Endometrial microvascular endothelial cells (primary cell): Measurements from ENCODE around the gene COA3. TPM values are rescaled to one million over a fixed set of nuclear protein-coding genes. Genes with fewer than 3 reads are reported as not detected.
"Not testable (repeated sequence)": the region's sequence is repeated elsewhere in the genome, so short reads cannot be mapped to it uniquely, and the experiment has no call there.

Experiments
- in situ Hi-C: cut with HindIII; loops from 2 replicates; pipeline ENCODE4 v1.10.0; 2017; ENCODE audit warnings: low sequenced_read_pairs, low pct_unique_long_range_greater_than_20kb; ENCODE audit errors: inconsistent ontology term
- total RNA-seq: library from RNA; depleted of rRNA; stranded (reverse); fragments of >200 nt; gene quantifications from one replicate; pipeline ENCODE4 v1.2.3, GENCODE V29; 2015; ENCODE audit errors: inconsistent ontology term

Gene COA3
- total RNA-seq, 1 donor from 2014 or later: 79.3 TPM

DNA sequence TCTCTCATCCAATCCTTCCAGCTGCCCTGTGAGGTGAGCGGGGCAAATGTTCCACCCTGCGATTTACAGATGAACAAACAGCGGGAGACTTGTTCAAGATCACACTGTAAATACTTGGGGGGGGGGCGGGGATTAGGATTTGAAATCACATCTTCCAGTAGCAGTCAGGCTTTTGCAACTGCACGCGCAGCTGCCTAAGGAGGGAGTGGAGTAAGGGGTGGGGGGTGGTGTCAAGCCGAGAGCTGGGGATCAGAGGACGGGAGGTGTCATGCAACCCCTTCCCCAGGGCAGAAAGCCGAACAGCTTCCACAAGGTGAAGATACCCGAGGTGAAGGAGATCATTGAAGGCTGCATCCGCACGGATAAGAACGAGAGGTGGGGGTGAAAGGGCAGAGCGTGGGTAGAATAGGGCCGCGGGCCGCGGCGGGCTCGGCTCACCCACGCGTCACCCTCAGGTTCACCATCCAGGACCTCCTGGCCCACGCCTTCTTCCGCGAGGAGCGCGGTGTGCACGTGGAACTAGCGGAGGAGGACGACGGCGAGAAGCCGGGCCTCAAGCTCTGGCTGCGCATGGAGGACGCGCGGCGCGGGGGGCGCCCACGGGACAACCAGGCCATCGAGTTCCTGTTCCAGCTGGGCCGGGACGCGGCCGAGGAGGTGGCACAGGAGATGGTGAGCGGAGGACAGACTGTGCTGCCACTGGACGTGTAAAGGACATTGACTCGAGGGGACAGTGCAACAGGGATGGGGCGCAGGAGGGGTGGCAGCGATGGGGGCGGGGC lies 13.5 kb downstream of the COA3 start:
- in situ Hi-C loops: no loop called here

DNA sequence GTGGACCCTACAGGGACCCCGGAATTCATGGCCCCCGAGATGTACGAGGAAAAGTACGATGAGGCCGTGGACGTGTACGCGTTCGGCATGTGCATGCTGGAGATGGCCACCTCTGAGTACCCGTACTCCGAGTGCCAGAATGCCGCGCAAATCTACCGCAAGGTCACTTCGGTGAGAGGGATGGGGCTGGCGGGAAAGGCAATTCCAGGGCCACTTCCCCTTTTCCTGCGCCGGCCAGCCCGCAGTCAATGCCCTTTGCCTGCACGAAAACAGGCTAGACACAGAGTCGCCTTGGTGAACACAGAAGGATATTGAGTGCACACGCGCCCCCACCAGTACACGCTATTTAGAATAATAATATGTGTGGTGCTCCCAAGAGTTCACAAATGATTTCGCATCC lies 14.1 kb downstream of the COA3 start:
- in situ Hi-C loops: no loop called here

DNA sequence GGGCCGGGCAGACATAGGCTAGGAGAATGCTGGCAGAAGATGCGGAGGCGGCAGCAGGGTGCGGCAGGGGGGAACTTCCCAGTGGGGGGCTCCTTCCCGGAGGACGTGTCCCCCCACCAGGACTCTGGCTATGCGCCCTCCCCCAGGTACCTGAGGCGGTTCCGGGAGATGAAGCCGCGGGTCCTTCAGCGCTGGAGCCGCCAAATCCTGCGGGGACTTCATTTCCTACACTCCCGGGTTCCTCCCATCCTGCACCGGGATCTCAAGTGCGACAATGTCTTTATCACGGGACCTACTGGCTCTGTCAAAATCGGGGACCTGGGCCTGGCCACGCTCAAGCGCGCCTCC lies 14.7 kb downstream of the COA3 start:
- in situ Hi-C loops: no loop called here

DNA sequence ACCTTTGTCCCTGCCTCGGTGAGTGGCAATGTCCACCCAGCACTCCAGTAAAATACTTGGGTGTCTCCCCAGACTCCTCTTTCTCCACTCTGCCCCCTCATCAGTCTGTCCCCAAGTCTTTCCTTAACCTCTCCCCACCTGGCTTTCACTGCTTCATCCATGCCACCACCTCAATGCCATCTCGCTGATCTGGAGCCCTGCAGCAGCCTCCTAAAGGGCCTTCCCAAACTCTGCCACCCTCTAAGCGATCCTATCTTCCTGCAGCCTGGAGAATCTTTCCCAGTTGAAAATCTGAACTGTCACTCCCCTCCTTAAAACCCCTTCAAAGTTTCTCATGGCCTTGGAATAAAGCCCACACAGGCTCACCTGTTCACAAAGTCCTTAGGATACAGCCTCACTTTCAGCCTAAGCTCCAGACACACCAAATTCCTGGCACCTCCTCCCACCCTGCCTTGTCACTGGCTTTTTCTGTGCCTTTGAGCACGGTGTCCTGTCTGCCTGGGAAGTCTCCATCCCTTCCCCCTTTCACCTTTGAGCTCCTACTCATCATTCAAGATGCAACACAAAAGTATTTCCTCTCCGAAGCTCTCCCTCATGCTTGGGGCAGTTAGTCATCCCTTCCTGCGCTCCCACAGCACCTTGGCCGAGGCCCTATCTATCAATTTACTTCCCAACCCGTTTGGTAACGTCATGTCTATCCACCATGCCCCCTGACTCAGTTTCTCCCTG lies 15.3 kb downstream of the COA3 start:
- in situ Hi-C loops: no loop called here

DNA sequence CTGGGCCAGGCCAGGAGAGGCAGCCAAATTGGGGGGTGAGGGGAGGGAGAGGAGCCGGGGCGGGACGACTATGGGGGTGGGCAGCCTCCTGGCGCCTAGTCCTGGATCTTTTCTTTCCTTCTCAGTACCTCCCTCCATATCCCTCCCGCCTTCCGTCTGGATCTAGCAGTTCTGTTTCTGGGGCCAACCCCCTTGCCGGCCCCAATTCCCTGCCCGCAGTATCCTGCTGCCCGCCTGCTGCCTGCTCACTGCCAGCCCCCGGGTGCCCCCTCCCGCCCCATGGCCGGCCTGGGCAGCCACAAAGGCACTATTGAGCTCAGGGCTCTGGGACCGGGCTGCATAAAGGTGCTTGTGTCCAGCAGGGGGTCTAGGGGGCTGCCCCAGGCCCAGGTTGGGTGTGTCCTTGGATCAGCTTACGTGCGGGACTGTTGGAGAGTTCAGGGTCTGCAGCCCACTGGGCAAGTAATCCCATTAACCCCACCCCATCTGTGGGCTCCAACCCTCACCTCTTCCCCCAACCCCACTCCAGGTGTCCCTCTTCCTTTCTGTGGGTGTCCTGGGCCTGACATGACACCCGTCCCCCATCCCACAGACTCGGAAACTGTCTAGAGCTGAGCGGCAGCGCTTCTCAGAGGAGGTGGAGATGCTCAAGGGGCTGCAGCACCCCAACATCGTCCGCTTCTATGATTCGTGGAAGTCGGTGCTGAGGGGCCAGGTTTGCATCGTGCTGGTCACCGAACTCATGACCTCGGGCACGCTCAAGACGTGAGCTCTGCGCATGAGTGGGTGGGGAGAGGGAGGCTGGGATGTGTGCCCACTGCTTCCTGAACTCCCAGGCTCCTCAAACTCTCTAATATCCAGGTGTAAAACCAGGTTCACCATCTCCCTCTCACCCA lies 16.1 kb downstream of the COA3 start:
- in situ Hi-C loops: no loop called here

DNA sequence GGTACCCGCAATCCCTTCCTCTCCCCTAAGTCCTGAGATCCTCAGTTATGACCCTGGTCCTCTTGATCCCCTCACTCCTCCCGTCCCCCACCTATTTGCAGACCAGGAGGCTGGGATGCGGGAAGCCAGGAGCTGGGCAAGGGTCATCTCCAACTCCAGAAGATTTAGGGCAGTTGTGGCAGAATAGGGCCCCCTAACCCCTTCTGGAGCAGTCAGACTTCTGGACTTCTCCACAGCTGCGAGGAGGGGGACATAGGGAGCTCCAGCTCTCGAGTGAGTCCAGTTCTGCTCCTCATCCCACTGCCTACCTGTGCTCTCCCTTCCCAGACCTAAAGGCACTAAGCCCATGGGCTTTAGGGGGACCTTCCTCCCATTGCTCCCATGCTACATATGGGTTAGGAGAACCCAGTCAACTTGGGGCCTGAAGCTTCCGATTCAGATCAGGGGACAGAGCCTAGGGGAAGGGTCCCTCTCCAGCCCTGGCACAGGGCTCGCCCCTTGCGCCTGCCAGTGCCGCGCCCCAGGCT lies 16.8 kb downstream of the COA3 start:
- in situ Hi-C loops: no loop called here

DNA sequence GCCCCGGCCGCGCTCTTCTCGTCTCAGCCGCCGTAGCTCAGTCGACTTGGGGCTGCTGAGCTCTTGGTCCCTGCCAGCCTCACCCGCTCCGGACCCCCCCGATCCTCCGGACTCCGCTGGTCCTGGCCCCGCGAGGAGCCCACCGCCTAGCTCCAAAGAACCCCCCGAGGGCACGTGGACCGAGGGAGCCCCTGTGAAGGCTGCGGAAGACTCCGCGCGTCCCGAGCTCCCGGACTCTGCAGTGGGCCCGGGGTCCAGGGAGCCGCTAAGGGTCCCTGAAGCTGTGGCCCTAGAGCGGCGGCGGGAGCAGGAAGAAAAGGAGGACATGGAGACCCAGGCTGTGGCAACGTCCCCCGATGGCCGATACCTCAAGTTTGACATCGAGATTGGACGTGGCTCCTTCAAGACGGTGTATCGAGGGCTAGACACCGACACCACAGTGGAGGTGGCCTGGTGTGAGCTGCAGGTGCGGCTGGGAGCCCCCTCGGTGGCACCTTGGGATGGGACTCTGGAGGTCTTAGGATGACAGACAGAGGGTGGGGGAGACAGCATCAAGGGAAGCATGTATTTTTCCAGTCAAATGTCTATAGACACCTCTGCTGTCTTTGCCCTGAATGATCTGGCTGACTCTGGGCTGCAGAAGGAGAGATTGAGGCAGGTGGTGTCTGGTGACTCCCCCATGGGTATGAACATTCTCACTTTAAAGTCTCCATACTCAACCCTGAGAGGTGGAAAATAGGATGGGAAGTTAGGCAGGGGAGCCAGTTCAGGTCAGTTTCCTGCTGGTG lies 17.5 kb downstream of the COA3 start:
- in situ Hi-C loops: no loop called here

DNA sequence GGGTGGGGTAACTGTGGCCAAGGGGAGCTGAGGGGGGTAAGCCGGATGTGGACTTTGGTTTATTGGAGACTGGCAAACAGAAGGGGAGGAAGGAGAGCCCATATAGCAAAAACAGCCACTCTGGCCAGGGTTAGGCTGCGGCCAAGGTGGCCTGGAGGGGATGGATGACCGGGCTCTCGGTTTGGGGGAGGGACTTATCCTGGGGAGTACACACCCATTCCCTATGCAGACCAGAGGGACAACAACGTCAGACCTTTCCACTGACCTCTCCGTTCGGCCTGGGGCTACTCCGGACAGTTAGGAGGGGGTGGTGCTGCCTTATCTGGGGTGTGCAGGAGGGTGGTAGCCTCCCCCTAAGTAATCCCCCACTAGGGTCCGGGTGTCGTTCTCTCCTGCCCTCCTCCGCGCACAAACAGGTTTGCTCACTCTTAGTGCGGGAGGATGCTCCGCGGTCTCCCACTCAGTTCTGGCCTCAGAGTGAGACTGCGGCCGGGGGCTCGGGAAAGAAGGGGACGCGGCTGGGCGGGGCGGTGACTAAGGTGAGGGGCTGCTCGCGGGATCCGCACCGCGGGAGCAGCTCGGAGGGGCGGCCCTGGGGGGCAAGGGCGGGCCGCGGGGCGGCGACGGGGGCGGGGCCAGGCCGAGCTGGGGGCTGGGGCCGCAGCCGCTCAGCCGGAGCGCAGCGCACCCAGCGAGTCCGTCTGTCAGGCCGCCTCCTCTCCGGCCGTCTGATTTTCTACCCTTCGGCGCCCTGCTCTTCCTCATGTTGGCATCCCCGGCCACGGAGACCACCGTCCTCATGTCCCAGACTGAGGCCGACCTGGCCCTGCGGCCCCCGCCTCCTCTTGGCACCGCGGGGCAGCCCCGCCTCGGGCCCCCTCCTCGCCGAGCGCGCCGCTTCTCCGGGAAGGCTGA lies 18.3 kb downstream of the COA3 start, which contains the start of gene WNK4:
Gene WNK4, plus strand, starts transcription at position 675 of the 915 bp plus-strand sequence. Its CDS starts 89 bp downstream, at position 764.
- in situ Hi-C loops: no loop called here

DNA sequence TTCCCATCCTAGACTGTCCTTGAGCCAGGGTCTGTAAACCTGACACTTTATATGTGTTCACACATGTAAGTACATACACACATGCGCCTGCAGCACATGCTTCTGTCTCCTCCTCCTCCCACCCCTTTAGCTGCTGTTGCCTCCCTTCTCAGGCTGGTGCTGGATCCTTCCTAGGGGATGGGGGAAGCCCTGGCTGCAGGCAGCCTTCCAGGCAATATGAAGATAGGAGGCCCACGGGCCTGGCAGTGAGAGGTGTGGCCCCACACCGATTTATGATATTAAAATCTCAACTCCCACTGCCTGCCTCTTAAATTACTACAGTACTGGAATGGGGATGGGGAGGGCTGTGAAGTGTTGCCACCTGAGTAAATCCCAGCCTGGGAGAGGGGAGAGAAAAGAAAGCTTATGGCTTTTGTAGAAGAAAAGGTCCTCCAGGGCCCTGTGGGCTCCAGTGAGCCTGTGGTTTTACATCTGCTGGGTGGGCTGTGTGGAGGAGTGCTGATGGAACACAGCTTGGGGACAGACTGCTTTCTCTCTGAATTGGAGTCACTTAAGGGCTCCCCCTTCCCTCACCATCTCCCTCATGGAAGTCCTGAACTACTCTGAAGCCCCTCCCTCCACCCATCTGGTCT lies 19.1 kb downstream of the COA3 start:
- in situ Hi-C loops: no loop called here

DNA sequence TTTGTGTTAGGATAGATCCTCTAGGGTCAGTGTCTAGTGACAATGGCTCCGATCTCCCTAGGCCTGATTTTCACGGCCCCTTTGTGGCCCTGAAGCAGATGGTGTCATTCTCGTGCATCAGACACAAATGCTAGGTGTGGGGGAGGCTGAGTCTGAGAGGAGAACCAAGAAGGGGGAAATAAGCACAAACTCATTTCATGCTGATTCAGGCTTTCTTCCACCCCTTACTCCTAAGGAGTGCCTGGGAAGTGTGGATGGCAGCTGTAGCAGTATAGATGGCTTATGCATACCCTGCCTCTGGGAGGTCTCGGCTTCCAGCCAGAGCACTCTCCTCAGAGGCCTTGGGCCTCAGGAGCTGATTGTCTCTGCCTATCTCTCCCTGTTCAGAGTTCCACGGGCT lies 19.9 kb downstream of the COA3 start:
- in situ Hi-C loops: no loop called here

DNA sequence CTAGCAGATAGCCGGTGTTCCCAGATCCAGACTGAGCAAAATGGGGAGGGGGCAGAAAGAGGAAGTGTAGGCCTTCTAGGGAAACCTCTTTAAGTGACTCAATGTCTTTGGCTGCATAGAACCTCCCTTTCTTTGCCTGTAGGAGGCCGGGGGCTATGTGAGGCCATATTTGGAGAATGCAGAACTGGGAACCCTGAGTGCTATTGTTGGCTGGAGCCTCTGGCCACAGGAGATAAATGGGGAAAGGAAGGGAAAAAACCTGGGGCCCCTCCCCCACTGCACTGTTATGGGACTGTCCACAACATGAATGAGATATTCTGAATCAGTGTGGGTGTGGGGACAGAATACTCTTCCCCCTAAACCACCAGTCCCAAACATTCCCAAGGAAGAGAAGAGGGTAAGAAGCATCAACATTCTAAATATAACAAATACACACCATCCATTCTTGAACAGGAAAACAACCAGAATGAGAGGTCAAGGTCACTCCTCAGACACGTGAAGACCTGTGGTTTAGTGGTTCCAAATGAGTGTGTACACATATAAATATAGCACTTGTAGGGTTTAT lies 22.9 kb downstream of the COA3 start:
- in situ Hi-C loops: no loop called here

DNA sequence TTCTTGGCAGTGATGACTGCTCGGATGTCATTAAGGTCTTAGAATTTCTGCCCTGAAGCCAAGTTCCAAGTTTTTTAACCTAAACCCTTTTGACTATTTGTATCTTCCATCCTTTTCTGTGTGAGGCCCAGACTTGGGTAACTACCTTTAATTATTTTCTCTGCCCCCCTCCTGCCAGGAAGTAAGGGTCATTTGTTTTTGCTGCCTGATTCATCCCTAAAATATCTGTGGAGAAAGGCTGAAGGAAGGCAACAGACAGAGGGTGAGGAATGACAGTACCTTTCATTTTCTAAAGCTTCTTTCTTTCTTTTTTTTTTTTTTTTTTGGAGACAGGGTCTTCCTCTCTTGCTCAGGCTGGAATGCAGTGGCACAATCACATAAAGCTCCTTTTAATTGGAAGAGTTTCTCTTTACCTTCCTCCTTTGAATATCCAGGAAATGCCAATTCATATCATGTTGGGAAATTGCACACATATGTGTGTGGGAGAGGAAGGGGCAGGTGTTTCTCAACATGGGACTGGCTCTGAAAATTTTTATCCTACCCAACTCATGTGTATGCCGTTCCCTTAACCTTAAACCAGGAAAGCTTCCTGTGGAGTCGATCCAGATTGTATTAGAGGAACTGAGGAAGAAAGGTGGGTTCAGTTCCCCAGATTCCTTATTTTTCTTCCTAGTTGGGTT lies 24.3 kb downstream of the COA3 start:
- in situ Hi-C loops: no loop called here

DNA sequence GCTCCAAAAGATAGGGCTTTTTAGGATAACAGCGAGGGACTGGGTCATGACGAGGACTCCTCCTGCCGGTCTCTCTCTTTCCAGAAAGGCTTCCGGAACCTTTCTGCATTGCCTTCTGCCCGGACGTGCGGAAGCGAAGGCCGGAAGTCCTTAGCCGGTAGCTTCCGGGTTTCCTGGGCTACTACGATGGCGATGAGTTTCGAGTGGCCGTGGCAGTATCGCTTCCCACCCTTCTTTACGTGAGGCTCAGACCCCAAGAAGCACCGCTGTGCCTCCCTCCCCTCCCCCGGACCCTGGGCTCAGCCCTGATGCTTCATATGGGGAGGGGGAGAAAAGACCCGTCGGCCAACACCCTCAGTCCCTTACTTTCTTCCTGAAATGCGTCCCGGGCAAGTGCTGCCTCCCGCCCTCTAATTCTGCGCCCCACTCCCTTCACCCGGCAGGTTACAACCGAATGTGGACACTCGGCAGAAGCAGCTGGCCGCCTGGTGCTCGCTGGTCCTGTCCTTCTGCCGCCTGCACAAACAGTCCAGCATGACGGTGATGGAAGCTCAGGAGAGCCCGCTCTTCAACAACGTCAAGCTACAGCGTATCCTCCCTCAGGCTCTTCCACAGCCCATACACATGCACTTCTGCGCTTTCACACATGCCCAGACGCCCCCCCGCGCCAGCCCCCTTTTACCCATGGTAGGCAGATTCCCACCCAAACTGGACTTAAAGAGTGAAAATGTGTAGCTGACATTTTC lies 25.0 kb downstream of the COA3 start, which contains the start of gene VPS25:
Gene VPS25, plus strand, starts transcription at position 160 of the 746 bp plus-strand sequence. Its CDS starts 27 bp downstream, at position 187.
- in situ Hi-C loops: no loop called here

DNA sequence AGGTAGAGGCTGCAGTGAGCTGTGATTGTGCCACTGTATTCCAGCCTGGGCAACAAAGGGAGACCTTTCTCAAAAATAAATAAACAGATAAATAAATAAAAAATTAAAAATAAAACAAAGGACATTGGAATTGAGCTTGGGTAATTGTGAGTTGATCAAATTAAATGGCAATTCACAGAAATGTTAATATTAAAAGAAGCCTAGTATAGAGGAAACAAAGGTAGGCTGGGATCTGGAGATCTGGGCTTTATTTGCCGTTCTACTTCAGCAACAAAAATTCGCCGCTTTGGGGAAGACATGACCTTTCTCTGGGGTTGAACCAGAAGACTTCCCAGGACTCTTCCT lies 25.6 kb downstream of the COA3 start:
- in situ Hi-C loops: no loop called here

DNA sequence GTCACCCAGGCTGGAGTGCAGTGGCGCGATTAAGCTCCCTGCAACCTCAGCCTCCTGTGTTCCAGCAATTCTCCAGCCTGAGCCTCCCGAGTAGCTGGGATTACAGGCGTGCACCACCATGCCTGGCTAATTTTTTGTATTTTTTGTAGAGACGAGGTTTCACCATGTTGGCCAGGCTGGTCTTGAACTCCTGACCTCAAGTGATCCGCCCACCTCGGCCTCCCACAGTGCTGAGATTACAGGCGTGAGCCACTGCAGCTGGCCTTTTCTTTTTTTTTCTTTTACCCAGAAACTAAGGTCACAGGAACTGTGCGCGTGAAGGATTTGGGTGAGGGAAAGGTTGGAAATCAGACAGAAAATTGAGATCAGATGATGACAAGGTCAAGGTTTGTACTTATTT lies 28.5 kb downstream of the COA3 start:
- in situ Hi-C loops: not testable (repeated sequence)

DNA sequence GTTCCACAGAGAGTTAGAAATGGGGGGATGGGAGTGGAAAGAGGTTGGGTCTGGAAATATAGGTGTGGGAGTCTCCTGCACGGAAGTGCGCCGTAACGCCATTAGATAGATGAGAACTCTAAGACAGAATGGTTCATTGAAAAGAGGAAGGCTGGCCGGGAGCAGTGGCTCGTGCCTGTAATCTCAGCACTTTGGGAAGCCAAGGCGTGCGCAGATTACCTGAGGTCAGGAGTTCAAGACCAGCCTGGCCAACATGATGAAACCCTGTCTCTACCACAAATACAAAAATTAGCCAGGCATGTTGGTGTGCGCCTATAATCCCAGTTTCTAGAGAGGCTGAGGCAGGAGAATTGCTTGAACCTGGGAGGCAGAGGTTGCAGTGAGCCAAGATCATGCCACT lies 30.5 kb downstream of the COA3 start:
- in situ Hi-C loops: not testable (repeated sequence)
